NCI-H226 (cell line): ENCODE data around the gene MEAF6.

Experiments used
- DNase-seq: peaks from one replicate; pipeline ENCODE4 v3.0.0-alpha.2; 2015

The MEAF6 gene

DNA sequence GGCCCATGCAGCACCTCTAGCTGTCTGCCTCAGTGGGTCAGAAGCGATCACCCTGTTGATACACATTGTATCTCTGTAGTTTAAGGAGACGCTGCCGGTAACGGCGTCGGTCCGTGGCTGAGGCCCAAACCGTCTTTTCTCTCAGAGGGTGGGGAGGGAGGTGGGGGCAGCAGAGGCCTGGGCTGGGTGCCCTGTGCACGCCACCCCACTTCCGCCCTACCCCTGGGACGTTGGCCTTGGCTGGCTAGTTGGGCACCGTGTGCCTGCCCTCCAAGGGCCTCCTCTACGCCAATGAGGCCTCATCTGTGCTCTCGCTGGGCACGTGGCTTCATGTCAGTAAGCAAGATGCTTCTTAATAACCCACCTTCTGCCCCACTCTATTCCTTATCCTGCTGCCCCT is 30.8 kb downstream of the MEAF6 start:
- DNase-seq = no peak

- DNase-seq = no peak
Measured at GRCh38 chr1:37482796-37483744, 31.5 kb downstream of the MEAF6 start.

GRCh38 chr1:37482004-37482785 is 32.4 kb downstream of the MEAF6 start:
- DNase-seq = no peak

DNA sequence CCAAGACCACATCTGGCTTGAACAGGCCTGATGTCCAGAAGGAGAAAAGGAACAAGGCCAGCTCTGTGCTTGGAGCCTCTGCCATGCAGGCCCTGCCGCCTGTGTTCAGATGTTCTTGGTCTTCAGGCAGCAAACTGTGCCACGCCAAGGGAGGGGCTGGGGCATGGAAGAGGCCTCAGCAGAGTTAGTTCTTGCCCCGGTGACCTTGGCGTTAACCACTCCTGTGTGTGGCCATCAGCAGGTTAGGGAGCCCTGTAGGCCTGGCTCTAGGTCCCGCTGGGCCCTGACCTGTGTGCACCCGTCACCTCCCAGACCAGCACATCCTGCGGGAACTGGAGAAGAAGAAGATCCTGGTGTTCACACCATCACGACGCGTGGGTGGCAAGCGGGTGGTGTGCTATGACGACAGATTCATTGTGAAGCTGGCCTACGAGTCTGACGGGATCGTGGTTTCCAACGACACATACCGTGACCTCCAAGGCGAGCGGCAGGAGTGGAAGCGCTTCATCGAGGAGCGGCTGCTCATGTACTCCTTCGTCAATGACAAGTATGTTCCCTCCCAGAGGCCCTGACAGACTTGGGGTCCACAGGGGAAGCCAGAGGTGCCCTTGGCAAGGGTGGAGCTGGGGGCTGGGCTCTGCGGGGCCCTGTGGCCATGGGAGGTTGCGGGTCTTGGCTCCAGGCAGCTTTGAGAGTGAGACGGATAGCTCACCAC is 33.1 kb downstream of the MEAF6 start:
- no peak for DNase-seq

- DNase-seq = no peak
Measured at GRCh38 chr1:37480581-37481288, 33.8 kb downstream of the MEAF6 start.

DNA sequence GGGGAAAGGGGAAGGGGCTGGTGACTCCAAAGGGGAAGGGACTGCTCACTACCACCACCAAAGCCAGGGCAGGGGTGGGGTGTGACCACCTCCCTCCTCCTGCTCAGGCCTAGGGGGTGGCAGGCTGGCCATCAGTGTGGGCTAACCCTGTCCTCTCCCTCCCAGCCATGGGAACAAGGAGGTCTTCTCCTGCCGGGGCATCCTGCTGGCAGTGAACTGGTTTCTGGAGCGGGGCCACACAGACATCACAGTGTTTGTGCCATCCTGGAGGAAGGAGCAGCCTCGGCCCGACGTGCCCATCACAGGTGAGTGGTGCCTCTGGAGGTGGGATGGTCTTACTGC is 34.5 kb downstream of the MEAF6 start:
- no peak for DNase-seq

DNA sequence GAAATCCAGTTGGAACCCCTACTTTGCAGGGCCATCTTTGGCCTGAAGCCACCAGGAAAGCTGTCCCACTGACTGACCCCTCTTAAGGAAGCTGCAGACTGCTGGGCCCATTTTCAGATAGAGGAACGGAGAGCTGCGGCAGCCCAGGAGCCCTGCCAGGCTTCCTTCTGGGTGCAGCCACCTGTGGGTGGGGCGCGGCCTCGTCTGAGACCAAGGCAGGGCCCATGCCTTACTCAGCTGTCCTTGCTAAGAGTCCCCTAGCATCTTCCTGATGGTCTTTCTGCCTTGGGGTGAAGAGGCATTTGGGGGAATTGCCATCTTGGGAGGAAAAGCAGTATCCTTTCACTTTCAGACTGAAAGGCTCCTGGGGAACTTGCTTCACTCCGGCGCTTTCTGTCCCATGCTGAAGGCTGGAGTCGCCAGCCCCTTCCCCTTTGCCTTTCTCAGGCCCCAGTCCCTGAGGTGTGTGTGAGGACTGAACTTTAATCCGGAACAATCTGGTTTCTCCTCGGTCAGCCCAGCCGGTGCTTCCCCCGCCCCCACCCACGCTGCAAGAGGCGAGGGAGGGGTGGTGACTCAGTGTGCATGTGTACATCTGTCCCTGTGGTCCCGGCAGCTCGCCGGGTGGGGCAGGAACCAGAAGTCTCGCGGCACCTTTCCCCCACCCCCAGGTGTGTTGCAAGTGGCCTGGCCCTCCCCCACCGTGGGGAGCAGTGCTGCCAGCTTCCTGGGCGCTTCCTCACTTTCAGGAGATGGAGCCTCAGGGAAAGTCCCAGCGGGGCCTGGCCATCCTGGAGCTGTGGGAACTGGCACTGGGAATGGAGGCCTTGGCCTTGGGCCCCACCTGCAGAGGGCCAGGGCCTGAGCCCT is 35.1 kb downstream of the MEAF6 start:
- peak; percentile 96 for DNase-seq

- DNase-seq = peak; percentile 76
Measured at GRCh38 chr1:37478890-37479254, 35.7 kb downstream of the MEAF6 start.

GRCh38 chr1:37478451-37478881 is 36.1 kb downstream of the MEAF6 start:
- peak; percentile 71 for DNase-seq

- peak; percentile 44 for DNase-seq
Measured at GRCh38 chr1:37477946-37478345, 36.6 kb downstream of the MEAF6 start.

DNA sequence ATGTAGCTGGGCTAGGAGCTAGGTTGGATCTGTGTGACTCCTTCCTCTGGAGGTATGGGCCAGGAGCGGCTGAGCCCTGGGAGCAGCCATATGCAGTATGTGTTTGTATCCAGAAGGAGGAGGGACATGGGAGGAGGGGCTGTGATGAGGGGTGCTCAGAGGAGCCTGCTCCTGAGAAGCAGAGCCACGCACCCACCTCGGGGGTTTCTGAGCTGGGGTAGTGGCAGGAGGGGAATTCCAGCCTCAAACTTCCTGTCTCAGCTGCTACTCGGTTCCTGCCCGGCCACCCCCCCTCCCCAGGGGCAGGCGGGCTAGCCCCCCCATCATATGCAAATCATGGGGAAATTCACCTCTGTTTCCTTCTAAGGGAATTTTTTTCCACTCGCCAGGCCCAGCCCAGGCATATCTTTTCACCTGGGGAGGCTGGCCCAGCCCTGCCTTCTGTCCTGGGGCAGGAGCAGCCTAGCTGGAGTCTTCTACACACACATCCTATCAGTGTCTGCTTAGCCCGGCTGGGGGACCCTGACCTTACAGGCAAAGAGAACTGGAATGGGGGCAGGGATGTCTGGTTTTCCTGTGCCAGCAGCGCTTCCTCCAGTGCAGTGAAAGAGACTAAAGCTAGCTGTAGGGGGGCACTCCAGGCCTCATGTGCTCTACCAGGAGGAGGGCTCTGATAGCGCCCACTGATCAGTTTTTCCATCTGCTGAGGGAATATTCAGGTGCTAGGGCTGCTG is 37.2 kb downstream of the MEAF6 start:
- peak; percentile 87 for DNase-seq

GRCh38 chr1:37476460-37477197 is 37.9 kb downstream of the MEAF6 start:
- peak; percentile 95 for DNase-seq

DNA sequence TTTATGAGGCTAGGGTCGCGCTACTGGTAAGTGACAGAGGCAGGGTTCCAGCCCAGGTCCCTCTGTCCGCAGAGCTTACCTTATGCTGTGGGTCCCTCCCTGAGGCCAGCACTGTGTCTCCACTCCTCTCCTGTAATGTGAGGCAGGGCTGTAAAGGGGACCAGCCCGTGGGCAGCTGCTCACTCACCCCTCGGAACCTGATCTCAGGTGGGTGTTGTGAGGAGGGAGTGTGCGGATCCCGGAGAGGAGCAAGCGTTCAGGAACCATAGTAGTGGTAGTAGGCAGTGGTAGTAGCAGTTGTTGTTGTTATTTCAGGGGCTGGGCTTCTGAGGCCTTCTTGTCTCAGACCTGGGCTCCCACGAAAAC is 38.5 kb downstream of the MEAF6 start:
- DNase-seq = no peak

GRCh38 chr1:37475380-37476086 is 39.0 kb downstream of the MEAF6 start:
- DNase-seq = no peak

- no peak for DNase-seq
Measured at GRCh38 chr1:37474697-37475379, 39.7 kb downstream of the MEAF6 start.

DNA sequence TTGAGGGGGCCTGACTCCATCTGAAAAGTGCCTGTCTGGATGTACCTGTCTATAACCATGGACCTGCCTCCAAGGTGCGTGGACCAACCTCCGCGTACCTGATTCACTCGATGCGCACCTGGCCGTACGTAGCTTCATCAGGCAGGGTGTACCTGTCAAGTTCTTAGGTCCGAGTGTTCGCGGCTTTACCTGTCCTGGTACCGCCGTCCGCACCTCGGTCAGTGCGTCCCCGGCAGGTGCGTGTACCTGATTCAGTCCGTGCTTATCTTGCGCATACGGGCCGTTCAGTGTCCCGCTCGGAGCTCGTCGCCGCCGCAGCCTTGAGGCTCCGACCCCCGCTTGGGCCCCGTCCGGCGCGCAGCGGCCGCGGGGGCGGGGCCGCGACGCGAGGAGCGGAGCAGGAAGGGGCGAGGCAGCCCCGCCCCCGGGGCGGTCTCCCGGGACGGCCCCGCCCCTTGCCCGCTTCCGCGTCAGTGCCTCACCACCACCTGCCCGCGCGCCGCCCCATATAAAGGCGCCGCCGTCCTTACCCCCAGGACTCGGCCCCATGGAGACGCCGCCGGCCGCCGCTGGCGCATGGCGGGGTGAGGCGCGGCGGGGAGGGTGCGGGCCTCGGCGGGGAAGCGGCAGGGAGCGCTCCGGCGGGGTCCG is 40.4 kb downstream of the MEAF6 start, which contains the start of gene ZC3H12A:
Gene ZC3H12A, plus strand, starts transcription at position 535 of the 651 bp plus-strand sequence. CDS start 917 bp downstream, outside the sequence.
- DNase-seq = peak; percentile 86

DNA sequence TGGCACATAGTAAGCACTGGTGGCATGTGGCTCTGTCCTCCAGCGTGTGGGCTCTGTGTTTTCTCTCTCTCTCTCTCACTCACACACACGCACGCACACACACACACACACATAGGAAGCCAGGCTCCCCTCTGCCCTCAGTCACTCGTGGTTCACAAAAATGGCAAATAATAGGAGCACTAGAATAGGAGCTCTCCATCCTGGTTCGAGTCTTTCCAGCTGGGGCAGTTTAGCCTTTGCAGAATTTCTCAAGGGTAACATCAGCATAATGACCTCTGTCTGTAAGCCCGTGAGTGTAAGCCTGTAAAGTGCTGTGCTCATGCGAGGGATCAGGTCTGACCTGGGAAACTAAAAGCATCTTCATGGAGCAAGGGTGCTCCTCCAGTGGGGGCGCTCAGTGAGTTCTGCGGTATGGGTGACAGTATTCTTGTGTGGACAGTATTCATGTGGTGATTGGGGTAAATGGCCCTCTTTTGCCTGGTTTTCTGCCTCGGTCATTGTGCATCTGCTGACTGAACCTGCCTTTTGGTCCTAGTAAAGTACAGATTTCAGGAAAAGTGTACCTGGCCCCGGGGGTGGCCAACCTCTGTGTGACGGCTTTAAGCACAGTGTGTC is 41.0 kb downstream of the MEAF6 start:
- no peak for DNase-seq

GRCh38 chr1:37472994-37473393 is 41.6 kb downstream of the MEAF6 start:
- no peak for DNase-seq
